OCI-M2 (cell line): ENCODE measurements around the gene FNDC5.

ENCODE experiments used
- DNase-seq: peaks from one replicate; lab custom pipeline; 2025; ENCODE audit not compliant: unreplicated experiment; lab: John Stamatoyannopoulos, UW

The FNDC5 gene

GRCh38 chr1:32897082-32898049 lies 26.7 kb upstream of the FNDC5 start:
- no peak for DNase-seq

- no peak for DNase-seq
Measured at GRCh38 chr1:32896451-32896850, 25.7 kb upstream of the FNDC5 start.

- DNase-seq: no peak
Measured at GRCh38 chr1:32895325-32896215, 24.9 kb upstream of the FNDC5 start.

GRCh38 chr1:32894681-32895080 lies 24.0 kb upstream of the FNDC5 start:
- DNase-seq: no peak

GRCh38 chr1:32894019-32894600 lies 23.4 kb upstream of the FNDC5 start:
- no peak for DNase-seq

GRCh38 chr1:32893198-32894018 lies 22.7 kb upstream of the FNDC5 start:
- DNase-seq: no peak

- no peak for DNase-seq
Measured at GRCh38 chr1:32892368-32893197, 21.9 kb upstream of the FNDC5 start.

GRCh38 chr1:32891630-32892029 lies 20.9 kb upstream of the FNDC5 start:
- DNase-seq: no peak

- no peak for DNase-seq
Measured at GRCh38 chr1:32891241-32891570, 20.5 kb upstream of the FNDC5 start.

- no peak for DNase-seq
Measured at GRCh38 chr1:32890516-32891240, 20.0 kb upstream of the FNDC5 start.

- DNase-seq: no peak
Measured at GRCh38 chr1:32889731-32890278, 19.1 kb upstream of the FNDC5 start.

- DNase-seq: no peak
Measured at GRCh38 chr1:32888677-32889420, 18.1 kb upstream of the FNDC5 start.

GRCh38 chr1:32888134-32888533 lies 17.4 kb upstream of the FNDC5 start:
- DNase-seq: no peak

- no peak for DNase-seq
Measured at GRCh38 chr1:32887623-32888022, 16.9 kb upstream of the FNDC5 start.

- DNase-seq: no peak
Measured at GRCh38 chr1:32886828-32887414, 16.2 kb upstream of the FNDC5 start.

GRCh38 chr1:32886004-32886827 lies 15.5 kb upstream of the FNDC5 start, which contains the start of gene HPCA:
Gene HPCA, plus strand, starts transcription at chr1:32886491. Its CDS starts 2,408 bp downstream, at chr1:32888899.
- peak; percentile 28 for DNase-seq

- DNase-seq: no peak
Measured at GRCh38 chr1:32885676-32886003, 14.9 kb upstream of the FNDC5 start.
